ENCODE results near the gene CASP8AP2.
"Not testable (repeated sequence)": the region's sequence is repeated elsewhere in the genome, so short reads cannot be mapped to it uniquely, and the experiment has no call there.

The CASP8AP2 gene

DNA sequence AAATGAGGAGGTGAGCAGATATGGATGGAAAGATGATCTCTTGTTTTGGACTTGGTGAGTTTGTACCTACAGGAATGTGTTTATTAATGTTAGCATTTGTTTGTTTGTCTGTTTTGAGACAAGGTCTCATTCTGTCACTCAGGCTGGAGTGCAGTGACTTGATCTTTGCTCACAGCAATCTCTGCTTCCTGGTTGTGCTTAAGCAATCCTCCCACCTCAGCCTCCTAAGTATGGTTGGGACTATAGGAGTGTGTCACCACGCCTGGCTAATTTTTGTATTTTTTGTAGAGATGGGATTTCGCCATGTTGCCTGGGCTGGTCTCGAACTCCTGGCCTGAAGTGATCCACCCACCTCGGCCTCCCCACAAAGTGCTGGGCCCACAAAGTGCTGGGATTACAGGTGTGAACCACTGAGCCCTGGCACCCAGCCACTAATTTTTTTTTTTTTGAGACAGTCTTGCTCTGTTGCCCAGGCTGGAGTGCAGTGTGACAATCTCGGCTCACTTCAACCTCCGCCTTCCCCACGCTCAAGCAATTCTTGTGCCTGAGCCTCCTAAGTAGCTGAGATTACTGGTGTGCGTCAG, 7.1 kb downstream of the CASP8AP2 start:
- H3K36me3 ChIP-seq (replicated peaks; ENCODE audit: insufficient read depth, low read length), result peaks cover 4% of the 10 kb centered on the region; the same call in 1 of the 2 replicates

GRCh38 chr6:89840538-89840937, 10.9 kb downstream of the CASP8AP2 start:
- no peak overlapping the region for H3K9ac ChIP-seq (ENCODE audit: low read length)
- no peak overlapping the region for H2AFZ ChIP-seq (ENCODE audit: low read length)
- no peak overlapping the region for H3K4me3 ChIP-seq (ENCODE audit: low read length)
- H3K4me2 ChIP-seq (ENCODE audit: low read depth, low read length), result no peak overlapping the region
- 0 out of 2 replicates have a peak, but pooled peaks cover 3% of the 10 kb centered on the region for H4K20me1 ChIP-seq (ENCODE audit: insufficient read depth, low read length)
- no peak for DNase-seq
- no peaks in the 10 kb centered on the region for H3K9me3 ChIP-seq (replicated peaks; ENCODE audit: insufficient read depth, low read length)
- no peak overlapping the region for H3K27ac ChIP-seq (ENCODE audit: low read length)
- no peaks in the 10 kb centered on the region for H3F3A ChIP-seq (ENCODE audit: insufficient read depth, low read length)
- no peaks in the 10 kb centered on the region for H3K36me3 ChIP-seq (replicated peaks; ENCODE audit: insufficient read depth, low read length)
- H3K9me2 ChIP-seq (replicated peaks; ENCODE audit: insufficient read depth, low read length), result no peaks in the 10 kb centered on the region
- H3K4me1 ChIP-seq (ENCODE audit: low read length), result 0 out of 2 replicates have a peak, but pooled peaks cover 3% of the 10 kb centered on the region
- no peaks in the 10 kb centered on the region for H3K27me3 ChIP-seq (replicated peaks; ENCODE audit: insufficient read depth, low read length)
- TF ChIP-seq EZH2phosphoT487 (IDR thresholded peaks at IDR 0.05; ENCODE audit: low read length) (no peak), EZH2 (optimal IDR thresholded peaks at IDR 0.05; ENCODE audit: low read depth, low read length) (no peak)
- H3K79me2 ChIP-seq (ENCODE audit: low read length), result peaks cover 81% of the 10 kb centered on the region

More for the DNA sequence above, 7.1 kb downstream of the CASP8AP2 start:
- Histone ChIP-seq H3K9me2 (replicated peaks; ENCODE audit: insufficient read depth, low read length) (no peaks in the 10 kb centered on the region), H4K20me1 (ENCODE audit: insufficient read depth, low read length) (peaks cover 4% of the 10 kb centered on the region; the same call in 1 of the 2 replicates), H3K79me2 (ENCODE audit: low read length) (peaks cover 67% of the 10 kb centered on the region), H3F3A (ENCODE audit: insufficient read depth, low read length) (no peaks in the 10 kb centered on the region), H3K27me3 (replicated peaks; ENCODE audit: insufficient read depth, low read length) (no peaks in the 10 kb centered on the region), H2AFZ (ENCODE audit: low read length) (no peak overlapping the region), H3K9ac (ENCODE audit: low read length) (no peak overlapping the region), H3K9me3 (replicated peaks; ENCODE audit: insufficient read depth, low read length) (no peaks in the 10 kb centered on the region), H3K4me1 (ENCODE audit: low read length) (peaks cover 9% of the 10 kb centered on the region; the same call in 1 of the 2 replicates), H3K4me3 (ENCODE audit: low read length) (no peak overlapping the region), H3K27ac (ENCODE audit: low read length) (no peak overlapping the region), H3K4me2 (ENCODE audit: low read depth, low read length) (no peak overlapping the region)
- DNase-seq, result no peak
- no peak for TF ChIP-seq EZH2phosphoT487 (IDR thresholded peaks at IDR 0.05; ENCODE audit: low read length)
- TF ChIP-seq EZH2 (optimal IDR thresholded peaks at IDR 0.05; ENCODE audit: low read depth, low read length), result no peak
- TF ChIP-seq, protein P1, sequence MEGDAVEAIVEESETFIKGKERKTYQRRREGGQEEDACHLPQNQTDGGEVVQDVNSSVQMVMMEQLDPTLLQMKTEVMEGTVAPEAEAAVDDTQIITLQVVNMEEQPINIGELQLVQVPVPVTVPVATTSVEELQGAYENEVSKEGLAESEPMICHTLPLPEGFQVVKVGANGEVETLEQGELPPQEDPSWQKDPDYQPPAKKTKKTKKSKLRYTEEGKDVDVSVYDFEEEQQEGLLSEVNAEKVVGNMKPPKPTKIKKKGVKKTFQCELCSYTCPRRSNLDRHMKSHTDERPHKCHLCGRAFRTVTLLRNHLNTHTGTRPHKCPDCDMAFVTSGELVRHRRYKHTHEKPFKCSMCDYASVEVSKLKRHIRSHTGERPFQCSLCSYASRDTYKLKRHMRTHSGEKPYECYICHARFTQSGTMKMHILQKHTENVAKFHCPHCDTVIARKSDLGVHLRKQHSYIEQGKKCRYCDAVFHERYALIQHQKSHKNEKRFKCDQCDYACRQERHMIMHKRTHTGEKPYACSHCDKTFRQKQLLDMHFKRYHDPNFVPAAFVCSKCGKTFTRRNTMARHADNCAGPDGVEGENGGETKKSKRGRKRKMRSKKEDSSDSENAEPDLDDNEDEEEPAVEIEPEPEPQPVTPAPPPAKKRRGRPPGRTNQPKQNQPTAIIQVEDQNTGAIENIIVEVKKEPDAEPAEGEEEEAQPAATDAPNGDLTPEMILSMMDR (IDR thresholded peaks at IDR 0.05; ENCODE audit: low read length), result no peak

DNA sequence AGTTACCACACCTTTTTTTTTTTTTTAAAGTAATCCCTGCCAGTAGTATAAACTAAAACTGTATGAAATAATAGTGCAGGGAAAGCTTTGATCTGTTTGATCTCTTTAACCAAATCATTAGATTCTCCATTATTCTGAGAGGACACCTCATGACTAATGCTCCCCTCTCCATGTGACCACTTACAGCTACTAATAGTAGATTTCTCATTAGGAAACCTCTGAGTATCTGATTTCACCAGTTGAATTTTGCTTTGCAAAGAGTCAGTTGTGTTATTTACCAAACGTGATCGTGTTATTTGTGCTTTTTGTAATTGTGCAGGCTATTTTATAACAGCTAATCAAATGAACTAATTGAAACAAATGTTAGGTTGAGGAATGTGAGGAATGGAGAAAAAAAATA, 12.5 kb downstream of the CASP8AP2 start:
- Histone ChIP-seq H3K36me3 (replicated peaks; ENCODE audit: insufficient read depth, low read length) (no peaks in the 10 kb centered on the region; the same call in 1 of the 2 replicates), H3K79me2 (ENCODE audit: low read length) (peaks cover 78% of the 10 kb centered on the region), H3K4me2 (ENCODE audit: low read depth, low read length) (no peak overlapping the region), H3K9me3 (replicated peaks; ENCODE audit: insufficient read depth, low read length) (no peaks in the 10 kb centered on the region), H3K27ac (ENCODE audit: low read length) (no peak overlapping the region), H3K9ac (ENCODE audit: low read length) (no peak overlapping the region), H3K4me3 (ENCODE audit: low read length) (no peak overlapping the region), H3F3A (ENCODE audit: insufficient read depth, low read length) (no peaks in the 10 kb centered on the region), H3K27me3 (replicated peaks; ENCODE audit: insufficient read depth, low read length) (no peaks in the 10 kb centered on the region), H3K4me1 (ENCODE audit: low read length) (no peaks in the 10 kb centered on the region), H2AFZ (ENCODE audit: low read length) (no peak overlapping the region), H4K20me1 (ENCODE audit: insufficient read depth, low read length) (0 out of 2 replicates have a peak, but pooled peaks cover 3% of the 10 kb centered on the region), H3K9me2 (replicated peaks; ENCODE audit: insufficient read depth, low read length) (no peaks in the 10 kb centered on the region)
- DNase-seq, result no peak
- TF ChIP-seq, protein P1 (IDR thresholded peaks at IDR 0.05; ENCODE audit: low read length), result no peak
- TF ChIP-seq EZH2phosphoT487 (IDR thresholded peaks at IDR 0.05; ENCODE audit: low read length) (no peak), EZH2 (optimal IDR thresholded peaks at IDR 0.05; ENCODE audit: low read depth, low read length) (no peak)

DNA sequence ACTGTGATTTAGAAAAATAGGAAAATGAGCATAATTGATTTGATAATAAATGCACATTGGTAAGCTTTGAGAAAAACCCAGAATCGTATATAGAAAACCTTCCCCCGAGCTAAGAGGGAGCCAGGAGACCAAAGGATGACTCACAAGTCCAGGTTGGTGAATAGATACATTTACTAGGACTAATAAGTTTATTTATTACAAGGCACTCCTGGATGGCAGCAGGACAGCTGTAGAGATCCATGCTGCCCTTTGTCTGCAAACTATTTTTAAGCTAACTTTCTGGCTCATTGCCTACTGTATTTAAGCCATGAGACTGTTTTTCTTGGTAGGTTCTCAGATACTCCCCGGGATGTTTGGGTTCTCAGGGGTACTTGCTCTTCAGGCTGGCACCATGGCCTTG, 13.4 kb downstream of the CASP8AP2 start:
- Histone ChIP-seq H3K27me3 (replicated peaks; ENCODE audit: insufficient read depth, low read length) (no peaks in the 10 kb centered on the region), H4K20me1 (ENCODE audit: insufficient read depth, low read length) (0 out of 2 replicates have a peak, but pooled peaks cover 3% of the 10 kb centered on the region), H3K4me3 (ENCODE audit: low read length) (no peak overlapping the region), H3F3A (ENCODE audit: insufficient read depth, low read length) (no peaks in the 10 kb centered on the region), H3K36me3 (replicated peaks; ENCODE audit: insufficient read depth, low read length) (no peaks in the 10 kb centered on the region; the same call in 1 of the 2 replicates), H3K4me2 (ENCODE audit: low read depth, low read length) (no peak overlapping the region), H3K9me3 (replicated peaks; ENCODE audit: insufficient read depth, low read length) (no peaks in the 10 kb centered on the region), H3K4me1 (ENCODE audit: low read length) (no peaks in the 10 kb centered on the region), H2AFZ (ENCODE audit: low read length) (no peak overlapping the region), H3K9ac (ENCODE audit: low read length) (no peak overlapping the region), H3K27ac (ENCODE audit: low read length) (no peak overlapping the region), H3K9me2 (replicated peaks; ENCODE audit: insufficient read depth, low read length) (no peaks in the 10 kb centered on the region), H3K79me2 (ENCODE audit: low read length) (peaks cover 72% of the 10 kb centered on the region)
- DNase-seq, result no peak
- TF ChIP-seq EZH2phosphoT487 (IDR thresholded peaks at IDR 0.05; ENCODE audit: low read length), result no peak
- TF ChIP-seq, protein P1 (IDR thresholded peaks at IDR 0.05; ENCODE audit: low read length), result no peak
- TF ChIP-seq EZH2 (optimal IDR thresholded peaks at IDR 0.05; ENCODE audit: low read depth, low read length), result no peak

GRCh38 chr6:89847513-89847912, 17.8 kb downstream of the CASP8AP2 start:
- H2AFZ ChIP-seq (ENCODE audit: low read length); H3K4me2 ChIP-seq (ENCODE audit: low read depth, low read length); H3K36me3 ChIP-seq (replicated peaks; ENCODE audit: insufficient read depth, low read length); H4K20me1 ChIP-seq (ENCODE audit: insufficient read depth, low read length); H3K9me3 ChIP-seq (replicated peaks; ENCODE audit: insufficient read depth, low read length); H3K27ac ChIP-seq (ENCODE audit: low read length); H3K4me3 ChIP-seq (ENCODE audit: low read length); H3K9me2 ChIP-seq (replicated peaks; ENCODE audit: insufficient read depth, low read length); H3K4me1 ChIP-seq (ENCODE audit: low read length); H3K9ac ChIP-seq (ENCODE audit: low read length); DNase-seq; H3K27me3 ChIP-seq (replicated peaks; ENCODE audit: insufficient read depth, low read length); H3F3A ChIP-seq (ENCODE audit: insufficient read depth, low read length): not testable (repeated sequence)
- peaks cover 51% of the 10 kb centered on the region for H3K79me2 ChIP-seq (ENCODE audit: low read length)
